RCC 7860 (cell line): Measurements from ENCODE around the gene CCDC68.
A peak's percentile ranks its signal among the peaks of the same experiment; 100 is the strongest.

Experiments used
- DNase-seq: peaks from one replicate; pipeline ENCODE4 v3.0.0-alpha.2; 2015; ENCODE audit warnings: low spot score
- FAIRE-seq: peaks from 2 replicates; lab custom pipeline; 2012; peaks lifted over from hg19 to GRCh38; lab: Jason Lieb, UNC

The CCDC68 gene

DNA sequence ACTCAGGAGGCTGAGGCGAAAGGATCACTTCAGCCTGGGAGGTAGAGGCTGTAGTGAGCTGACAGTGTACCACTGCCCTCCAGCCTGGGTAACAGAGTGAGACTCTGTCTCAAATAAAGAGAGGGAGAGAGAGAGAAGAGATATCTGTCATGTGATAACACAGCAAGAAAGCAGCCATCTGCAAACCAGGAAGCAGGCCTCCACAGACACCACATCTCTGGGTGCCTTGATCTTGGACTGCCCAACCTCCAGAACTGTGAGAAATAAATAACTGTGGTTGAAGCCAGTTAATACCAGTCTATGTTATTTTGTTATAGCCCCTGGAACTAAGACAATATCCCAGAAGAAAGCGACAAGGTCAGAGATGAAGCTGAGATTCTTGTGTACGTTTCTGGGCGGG, 2.6 kb upstream of the CCDC68 start:
- FAIRE-seq (no peak), DNase-seq (no peak)

GRCh38 chr18:54961016-54961423, 1.8 kb upstream of the CCDC68 start:
- DNase-seq (no peak), FAIRE-seq (no peak)

- DNase-seq (no peak), FAIRE-seq (no peak)
These were observed 936 bp upstream of the CCDC68 start for GRCh38 chr18:54960197-54960596.

- no peak for DNase-seq
- FAIRE-seq = no peak
These were observed 1.3 kb downstream of the CCDC68 start for GRCh38 chr18:54957996-54958395.

GRCh38 chr18:54957296-54957832, 1.9 kb downstream of the CCDC68 start:
- no peak for DNase-seq
- FAIRE-seq = no peak

GRCh38 chr18:54956506-54956905, 2.8 kb downstream of the CCDC68 start:
- DNase-seq (no peak), FAIRE-seq (no peak)

- FAIRE-seq (no peak), DNase-seq (no peak)
These were observed 7.2 kb downstream of the CCDC68 start for GRCh38 chr18:54952026-54952425.

DNA sequence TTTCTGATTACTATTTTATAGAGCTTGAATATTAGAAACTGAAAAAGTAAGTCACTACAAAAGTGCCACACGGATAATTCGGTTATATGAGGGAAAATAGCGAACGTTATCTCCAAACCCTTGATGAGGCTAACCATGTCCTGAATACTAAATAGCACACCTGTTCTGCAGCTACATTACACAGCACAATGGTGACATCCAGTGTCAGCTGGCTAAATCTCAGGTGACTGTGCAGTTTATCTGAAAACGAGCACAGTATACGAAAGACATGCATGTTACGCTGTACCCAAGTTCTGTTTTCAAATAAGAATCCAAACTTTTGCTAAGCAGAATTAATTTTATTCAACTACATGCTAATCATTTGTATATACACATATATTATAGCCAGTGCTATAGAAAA, 9.0 kb downstream of the CCDC68 start:
- no peak for FAIRE-seq
- DNase-seq = no peak

DNA sequence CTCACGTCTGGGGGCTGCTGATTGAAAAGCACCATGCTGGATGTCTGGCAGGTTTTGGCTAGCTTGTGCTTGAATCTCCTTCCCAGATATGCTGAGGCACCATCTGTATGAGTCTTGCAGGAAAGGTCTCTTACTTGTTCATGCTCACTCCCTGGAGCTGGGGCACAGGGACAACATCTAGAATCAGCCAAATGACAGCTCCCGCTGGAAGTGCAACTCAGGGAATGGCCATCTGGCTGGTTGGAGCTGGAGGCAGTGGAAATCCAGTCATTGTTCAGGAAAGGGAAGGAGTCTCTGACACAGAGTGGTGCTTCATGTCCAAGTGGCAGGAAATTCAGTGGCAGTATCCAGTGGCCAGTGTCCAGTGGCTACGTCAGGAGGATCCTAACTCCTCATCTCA, 9.7 kb downstream of the CCDC68 start:
- DNase-seq (no peak), FAIRE-seq (no peak)

DNA sequence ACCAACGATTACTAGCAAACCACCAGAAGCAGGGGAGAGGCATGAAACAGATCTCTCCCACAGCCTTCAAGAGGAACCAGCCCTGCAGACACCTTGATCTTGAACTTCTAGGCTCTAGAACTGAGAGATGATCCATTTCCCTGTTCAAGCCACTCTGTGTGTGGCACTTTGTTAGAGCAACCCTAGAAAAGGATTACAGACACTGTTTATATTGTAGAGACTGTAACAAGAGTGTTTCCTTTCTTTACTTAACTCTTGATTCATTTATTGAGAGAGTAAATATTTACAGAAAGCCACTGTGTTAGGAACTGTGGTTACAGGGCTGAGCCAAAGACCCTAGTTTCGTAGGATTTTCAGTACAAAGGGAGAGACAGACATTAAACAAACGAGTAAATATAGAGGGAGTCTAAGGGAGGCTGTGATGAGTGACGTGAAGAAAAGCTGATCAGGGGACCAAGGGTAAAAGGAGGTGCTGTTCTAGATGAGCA, 10.9 kb downstream of the CCDC68 start:
- no peak for FAIRE-seq

DNA sequence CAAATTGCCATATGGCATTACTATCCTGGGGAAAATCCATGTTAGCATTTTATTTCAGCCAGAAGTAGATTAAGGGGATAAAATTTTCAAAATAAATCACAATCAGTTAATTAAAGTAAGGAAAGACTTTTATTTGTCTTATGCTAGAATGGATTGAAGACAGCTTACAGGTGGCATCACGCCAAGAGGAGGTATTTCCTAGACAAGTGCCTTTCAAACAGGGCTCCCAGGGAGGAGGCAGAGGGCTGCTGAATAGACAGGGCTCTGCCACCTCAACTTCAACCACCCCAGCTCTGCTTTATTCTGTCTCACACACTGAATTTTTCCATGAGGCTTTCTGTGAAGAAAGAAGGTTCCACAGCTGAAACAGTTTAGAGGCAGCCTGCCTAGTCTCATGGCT, 12.2 kb downstream of the CCDC68 start:
- DNase-seq (no peak), FAIRE-seq (no peak)

More for the DNA sequence above, 10.9 kb downstream of the CCDC68 start:
- DNase-seq = no peak

DNA sequence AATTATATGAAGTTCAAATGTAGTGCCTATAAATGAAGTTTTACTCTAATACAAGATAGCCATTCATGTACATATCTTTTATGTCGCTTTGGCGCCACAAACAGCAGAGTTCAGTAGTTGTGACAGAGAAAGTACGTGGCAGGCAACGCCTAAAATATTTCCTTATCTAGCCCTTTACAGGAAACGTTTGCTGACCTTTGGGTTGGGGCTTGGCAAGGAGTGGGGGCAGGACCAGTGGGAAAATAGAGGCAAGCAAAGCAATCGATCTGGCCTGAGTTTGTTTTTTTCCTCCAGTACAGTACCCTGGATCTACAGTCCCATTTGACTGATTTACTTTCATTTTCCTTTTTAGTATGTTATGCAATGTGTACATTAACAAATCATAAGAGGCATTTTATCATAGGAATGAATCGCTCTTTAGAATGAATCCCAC, 13.1 kb downstream of the CCDC68 start:
- FAIRE-seq (no peak), DNase-seq (peak; percentile 22)

DNA sequence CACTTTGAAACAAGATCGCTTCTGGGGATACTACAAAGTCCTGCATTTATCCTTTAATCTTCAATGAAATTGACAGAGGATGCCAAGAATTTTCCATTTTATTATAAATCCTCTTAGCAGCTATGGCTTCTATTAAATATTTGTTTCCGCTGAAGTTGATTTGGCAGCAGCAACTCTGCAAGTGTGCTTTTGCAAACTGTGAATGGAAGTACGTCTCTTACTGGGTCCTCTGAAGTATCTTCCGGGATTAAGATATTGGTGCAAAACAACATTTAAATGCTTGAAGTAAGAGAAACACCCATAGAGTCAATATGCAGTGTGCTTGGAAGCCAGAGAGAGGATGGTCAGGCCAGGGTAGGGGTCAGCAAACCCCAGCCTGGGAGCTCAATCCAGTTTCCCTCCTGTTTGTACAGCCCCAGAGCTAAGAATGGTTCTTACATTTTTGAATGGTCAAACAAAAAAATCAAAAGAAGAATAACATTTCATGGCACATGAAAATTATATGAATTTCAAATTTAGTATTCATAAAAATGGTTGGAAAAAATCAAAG, 13.6 kb downstream of the CCDC68 start:
- FAIRE-seq (no peak), DNase-seq (no peak)

- FAIRE-seq (no peak), DNase-seq (no peak)
These were observed 16.7 kb downstream of the CCDC68 start for GRCh38 chr18:54942569-54942968.

DNA sequence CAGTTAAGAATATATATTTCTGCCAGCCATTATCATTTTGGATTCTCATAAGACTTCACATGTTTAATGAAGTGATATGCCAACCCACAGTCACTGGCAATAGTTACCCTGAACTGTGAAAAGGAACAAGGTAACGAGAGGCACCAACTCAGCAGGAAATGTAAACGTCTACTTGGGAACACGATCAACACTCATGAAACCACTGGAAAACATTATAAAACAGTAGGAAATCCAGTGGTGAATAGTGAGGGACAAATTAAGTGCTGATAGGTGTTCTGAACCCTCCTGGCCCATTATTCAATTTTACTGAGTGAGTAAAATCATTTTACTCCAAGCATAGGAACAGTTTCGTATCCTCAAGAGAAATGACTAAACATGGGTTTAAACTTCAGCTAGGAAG, 17.1 kb downstream of the CCDC68 start:
- FAIRE-seq (no peak), DNase-seq (no peak)

DNA sequence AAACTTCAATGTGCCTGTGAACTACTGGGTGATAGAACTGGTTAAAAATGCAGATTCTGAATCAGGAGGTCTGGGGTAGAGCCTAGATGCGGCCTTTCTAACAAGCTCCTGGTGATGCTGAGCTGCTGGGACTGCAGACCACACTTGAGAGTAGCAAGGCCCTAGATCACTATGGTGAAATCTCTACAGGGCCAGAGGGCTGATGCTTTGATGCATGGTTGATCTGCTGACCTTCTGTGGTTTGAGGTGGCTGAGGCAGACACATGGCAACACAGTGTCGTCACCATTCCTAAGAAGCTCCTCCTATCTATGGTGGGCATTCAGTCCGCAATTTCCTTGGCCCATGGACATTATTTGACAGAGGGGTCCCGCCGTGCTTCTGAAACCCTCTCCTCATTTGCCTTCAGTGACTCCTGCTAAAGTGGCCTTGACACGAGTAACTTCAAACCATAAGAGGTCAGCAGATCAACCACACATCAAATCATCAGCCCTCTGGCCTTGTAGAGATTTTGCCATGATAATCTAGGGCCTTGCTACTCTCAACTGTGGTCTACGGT, 19.8 kb downstream of the CCDC68 start:
- no peak for FAIRE-seq
- DNase-seq = no peak

- FAIRE-seq (no peak), DNase-seq (no peak)
These were observed 20.8 kb downstream of the CCDC68 start for GRCh38 chr18:54938506-54938905.

DNA sequence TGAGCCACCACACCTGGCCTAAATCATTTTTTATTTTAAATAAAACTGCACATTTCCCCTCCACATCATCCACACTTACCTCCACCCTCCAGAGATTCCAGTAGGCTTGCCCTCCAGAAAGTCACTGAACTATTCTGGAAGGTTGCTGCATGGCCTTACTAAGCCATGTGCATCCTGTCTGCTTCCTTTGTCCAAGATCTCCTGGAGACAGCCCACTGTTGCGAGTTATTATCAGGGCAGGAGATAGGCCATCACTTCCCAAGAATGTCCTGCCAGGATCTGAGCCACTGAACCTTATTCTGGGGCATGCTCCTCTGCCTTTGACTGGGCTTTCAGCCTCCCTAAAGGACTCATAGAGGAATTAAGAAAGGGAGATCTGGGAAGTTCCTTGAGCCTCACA, 26.8 kb downstream of the CCDC68 start:
- no peak for FAIRE-seq
- no peak for DNase-seq

- DNase-seq = no peak
- no peak for FAIRE-seq
These were observed 28.1 kb downstream of the CCDC68 start for GRCh38 chr18:54931152-54931551.

DNA sequence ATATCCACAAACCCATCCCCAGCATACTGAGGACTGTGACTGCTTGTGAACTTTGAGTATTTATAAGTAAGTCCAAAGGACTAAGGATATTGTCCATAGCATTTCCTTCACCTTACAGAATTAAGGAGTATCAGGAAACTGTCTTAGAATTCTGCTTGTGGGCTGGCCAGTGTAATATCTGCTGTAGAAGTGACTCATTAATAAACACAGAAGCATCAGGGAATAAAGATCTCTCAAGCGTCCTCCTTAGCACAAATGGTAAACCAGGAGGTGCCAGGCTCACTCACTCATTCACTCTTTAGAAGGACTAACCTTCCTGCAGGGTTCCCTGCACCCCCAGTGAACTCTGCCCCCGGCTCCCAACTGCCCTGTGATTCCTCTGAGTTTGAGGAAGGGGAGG, 31.0 kb downstream of the CCDC68 start:
- FAIRE-seq = no peak

GRCh38 chr18:54926593-54927325, 32.5 kb downstream of the CCDC68 start:
- FAIRE-seq (no peak), DNase-seq (no peak)

More for the DNA sequence above, 31.0 kb downstream of the CCDC68 start:
- DNase-seq = no peak

DNA sequence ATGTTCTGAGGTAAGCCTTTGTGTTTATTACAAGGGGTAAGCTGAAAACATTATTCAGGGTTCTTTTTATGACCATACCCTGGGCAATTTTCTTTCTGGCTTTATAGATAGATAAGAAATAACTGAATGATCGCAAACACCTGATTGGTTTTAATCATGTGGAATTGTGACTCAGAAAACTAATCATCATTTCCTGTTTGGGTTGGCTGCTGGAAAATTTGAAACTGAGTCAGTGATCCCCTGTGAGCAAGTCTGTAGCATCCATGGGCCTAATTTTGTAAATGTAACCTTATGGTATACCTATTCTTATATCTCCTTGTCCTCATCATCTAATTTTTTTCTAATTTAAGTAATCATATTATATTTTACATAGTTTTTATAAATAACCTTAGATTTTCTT, 34.3 kb downstream of the CCDC68 start:
- no peak for DNase-seq
- FAIRE-seq = no peak
